ENCODE results near the gene ZNF341. TPM values are rescaled to one million over a fixed set of nuclear protein-coding genes. Genes with fewer than 3 reads are reported as not detected.

Gene ZNF341
- total and polyA plus RNA-seq, 9 of the 15 experiments (the other 6 are each of a cell fraction or from before 2014, with no cell fraction given): 0.08 to 2.6 (median 1.0) TPM

DNA sequence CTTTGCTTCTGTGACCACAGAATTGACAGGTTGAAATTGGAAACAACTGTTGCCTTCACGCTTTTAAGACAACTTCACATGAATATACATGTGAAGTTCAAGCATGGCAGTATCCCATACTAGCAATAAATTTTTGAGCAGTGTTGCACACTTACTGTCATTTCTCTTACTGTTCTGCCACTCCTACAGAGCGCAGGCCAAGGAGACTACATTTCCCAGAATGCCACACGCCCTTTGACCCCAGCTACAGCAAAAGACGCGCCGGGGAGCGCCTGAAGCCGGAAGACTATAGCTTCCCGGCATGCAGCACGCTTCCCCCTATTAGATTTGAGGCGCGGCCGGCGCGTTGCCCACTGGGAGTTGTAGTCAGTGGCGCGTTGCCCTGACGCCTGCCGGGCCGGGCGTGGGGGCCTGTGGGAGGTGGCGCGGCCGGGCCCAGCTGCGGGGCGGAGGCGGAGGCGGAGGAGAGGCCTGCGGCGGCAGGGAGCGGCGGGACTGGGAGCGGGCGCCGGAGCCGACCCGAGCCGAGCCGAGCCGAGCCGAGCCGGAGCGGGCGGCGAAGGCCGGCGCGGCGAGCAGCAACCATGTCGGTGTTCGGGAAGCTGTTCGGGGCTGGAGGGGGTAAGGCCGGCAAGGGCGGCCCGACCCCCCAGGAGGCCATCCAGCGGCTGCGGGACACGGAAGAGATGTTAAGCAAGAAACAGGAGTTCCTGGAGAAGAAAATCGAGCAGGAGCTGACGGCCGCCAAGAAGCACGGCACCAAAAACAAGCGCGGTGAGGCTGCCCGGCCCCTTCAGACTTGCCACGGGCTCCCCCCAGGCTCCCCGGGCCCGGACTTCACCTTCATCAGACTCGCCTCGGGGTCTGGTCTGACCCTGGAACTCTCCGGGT lies 79.3 kb downstream of the ZNF341 start, which contains the start of gene CHMP4B (continued):
- TF ChIP-seq GATAD2B (IDR thresholded peaks at IDR 0.05; ENCODE audit: borderline replicate concordance) (peak; percentile 61), ZNF143 (CRISPR knock-in tag; IDR thresholded peaks at IDR 0.05) (peak; percentile 97), MYC (IDR thresholded peaks at IDR 0.05; ENCODE audit: low read depth, low read length) (peak; percentile 73), MYC (CRISPR knock-in tag; IDR thresholded peaks at IDR 0.05; ENCODE audit: borderline replicate concordance, low read depth) (no peak), CBFA2T3 (IDR thresholded peaks at IDR 0.05) (no peak), MTA2 (IDR thresholded peaks at IDR 0.05; ENCODE audit: low read depth) (peak; percentile 95), NFE2L1 (tag; IDR thresholded peaks at IDR 0.05; ENCODE audit: borderline replicate concordance, low read depth) (no peak), TRIM24 (IDR thresholded peaks at IDR 0.05) (no peak), PHF8 (IDR thresholded peaks at IDR 0.05; ENCODE audit: borderline replicate concordance, low read length) (peak; percentile 80; the same call in 1 of the 2 replicates), POLR2H (tag; IDR thresholded peaks at IDR 0.05; ENCODE audit: low read depth) (no peak), IRF2 (CRISPR knock-in tag; IDR thresholded peaks at IDR 0.05) (no peak), ZNF717 (CRISPR knock-in tag; IDR thresholded peaks at IDR 0.05) (no peak), TAF7 (tag; IDR thresholded peaks at IDR 0.05) (no peak), RFX1 (IDR thresholded peaks at IDR 0.05) (peak; percentile 68), XRCC3 (IDR thresholded peaks at IDR 0.05) (no peak), RBM15 (IDR thresholded peaks at IDR 0.05; ENCODE audit: insufficient read depth, low read length) (no peak), BRD9 (IDR thresholded peaks at IDR 0.05; ENCODE audit: low read depth, partially characterized antibody) (no peak), HBP1 (CRISPR knock-in tag; IDR thresholded peaks at IDR 0.05) (no peak), ZBTB49 (CRISPR knock-in tag; IDR thresholded peaks at IDR 0.05; ENCODE audit: borderline replicate concordance) (no peak)
- TF ChIP-seq, protein P1, sequence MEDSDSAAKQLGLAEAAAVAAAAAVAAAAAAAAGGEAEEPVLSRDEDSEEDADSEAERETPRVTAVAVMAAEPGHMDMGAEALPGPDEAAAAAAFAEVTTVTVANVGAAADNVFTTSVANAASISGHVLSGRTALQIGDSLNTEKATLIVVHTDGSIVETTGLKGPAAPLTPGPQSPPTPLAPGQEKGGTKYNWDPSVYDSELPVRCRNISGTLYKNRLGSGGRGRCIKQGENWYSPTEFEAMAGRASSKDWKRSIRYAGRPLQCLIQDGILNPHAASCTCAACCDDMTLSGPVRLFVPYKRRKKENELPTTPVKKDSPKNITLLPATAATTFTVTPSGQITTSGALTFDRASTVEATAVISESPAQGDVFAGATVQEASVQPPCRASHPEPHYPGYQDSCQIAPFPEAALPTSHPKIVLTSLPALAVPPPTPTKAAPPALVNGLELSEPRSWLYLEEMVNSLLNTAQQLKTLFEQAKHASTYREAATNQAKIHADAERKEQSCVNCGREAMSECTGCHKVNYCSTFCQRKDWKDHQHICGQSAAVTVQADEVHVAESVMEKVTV (CRISPR knock-in tag; IDR thresholded peaks at IDR 0.05): peak; percentile 9; the same call in 1 of the 2 replicates

Measured in K562 (cell line).